ENCODE results near the gene HIF3A. TPM values are rescaled to one million over a fixed set of nuclear protein-coding genes. Genes with fewer than 3 reads are reported as not detected.
A peak's percentile ranks its signal among the peaks of the same experiment; 100 is the strongest.

The HIF3A gene
- total RNA-seq, 1 donor from 2014 or later = 87.7 TPM

DNA sequence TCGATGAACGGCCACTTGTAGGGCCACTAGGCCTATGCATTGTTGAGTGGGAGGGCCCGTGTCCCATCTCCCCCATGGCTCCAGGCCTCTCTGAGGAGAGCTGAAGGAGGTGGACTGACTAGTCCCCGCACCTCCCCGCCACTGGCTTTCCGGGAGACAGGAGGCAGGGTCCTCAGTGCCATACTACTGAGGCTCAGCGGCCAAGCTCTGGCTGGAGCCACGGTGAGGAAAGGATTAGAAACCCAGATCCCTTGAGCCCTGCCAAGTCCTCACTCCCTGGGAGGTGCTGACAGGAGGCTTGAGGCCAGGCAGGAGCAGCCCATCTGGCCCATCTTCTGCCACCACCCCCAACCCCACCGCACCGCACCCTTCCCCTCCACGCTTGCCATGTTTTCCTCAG is 87.6 kb downstream of the HIF3A start:
- no peak for TF ChIP-seq CTCF (IDR thresholded peaks at IDR 0.05; ENCODE audit: borderline replicate concordance)
- peaks cover 64% of the 10 kb centered on the region for H3K36me3 ChIP-seq

GRCh38 chr19:46385636-46386035 is 88.8 kb downstream of the HIF3A start:
- no peaks in the 10 kb centered on the region for H3K9me3 ChIP-seq (replicated peaks)
- no peak overlapping the region for H3K27ac ChIP-seq (replicated peaks)
- intact Hi-C loops (cut with micrococcal nuclease) = no loop called here
- H3K4me3 ChIP-seq = no peak overlapping the region
- no peak for TF ChIP-seq CTCF (IDR thresholded peaks at IDR 0.05; ENCODE audit: borderline replicate concordance)
- H3K4me1 ChIP-seq = peaks cover 29% of the 10 kb centered on the region
- no peak for DNase-seq
- peaks cover 76% of the 10 kb centered on the region for H3K36me3 ChIP-seq
- H3K27me3 ChIP-seq (ENCODE audit: low read depth) = no peaks in the 10 kb centered on the region

More for the DNA sequence above, 87.6 kb downstream of the HIF3A start:
- no peaks in the 10 kb centered on the region for H3K9me3 ChIP-seq (replicated peaks)
- H3K27ac ChIP-seq (replicated peaks) = peak overlapping the region; percentile 51
- intact Hi-C loops (cut with micrococcal nuclease) = no loop called here
- no peaks in the 10 kb centered on the region for H3K27me3 ChIP-seq (ENCODE audit: low read depth)
- peak; percentile 46 for DNase-seq
- no peak overlapping the region for H3K4me3 ChIP-seq
- H3K4me1 ChIP-seq = peaks cover 40% of the 10 kb centered on the region

- no peaks in the 10 kb centered on the region for H3K9me3 ChIP-seq (replicated peaks)
- no peaks in the 10 kb centered on the region for H3K27me3 ChIP-seq (ENCODE audit: low read depth)
- peaks cover 81% of the 10 kb centered on the region for H3K36me3 ChIP-seq
- H3K27ac ChIP-seq (replicated peaks) = no peak overlapping the region
- peaks cover 25% of the 10 kb centered on the region for H3K4me1 ChIP-seq
- no peak for TF ChIP-seq CTCF (IDR thresholded peaks at IDR 0.05; ENCODE audit: borderline replicate concordance)
- no peak overlapping the region for H3K4me3 ChIP-seq
- no peak for DNase-seq
- intact Hi-C loops (cut with micrococcal nuclease) = no loop called here
These were observed 89.3 kb downstream of the HIF3A start for GRCh38 chr19:46386151-46386550.

DNA sequence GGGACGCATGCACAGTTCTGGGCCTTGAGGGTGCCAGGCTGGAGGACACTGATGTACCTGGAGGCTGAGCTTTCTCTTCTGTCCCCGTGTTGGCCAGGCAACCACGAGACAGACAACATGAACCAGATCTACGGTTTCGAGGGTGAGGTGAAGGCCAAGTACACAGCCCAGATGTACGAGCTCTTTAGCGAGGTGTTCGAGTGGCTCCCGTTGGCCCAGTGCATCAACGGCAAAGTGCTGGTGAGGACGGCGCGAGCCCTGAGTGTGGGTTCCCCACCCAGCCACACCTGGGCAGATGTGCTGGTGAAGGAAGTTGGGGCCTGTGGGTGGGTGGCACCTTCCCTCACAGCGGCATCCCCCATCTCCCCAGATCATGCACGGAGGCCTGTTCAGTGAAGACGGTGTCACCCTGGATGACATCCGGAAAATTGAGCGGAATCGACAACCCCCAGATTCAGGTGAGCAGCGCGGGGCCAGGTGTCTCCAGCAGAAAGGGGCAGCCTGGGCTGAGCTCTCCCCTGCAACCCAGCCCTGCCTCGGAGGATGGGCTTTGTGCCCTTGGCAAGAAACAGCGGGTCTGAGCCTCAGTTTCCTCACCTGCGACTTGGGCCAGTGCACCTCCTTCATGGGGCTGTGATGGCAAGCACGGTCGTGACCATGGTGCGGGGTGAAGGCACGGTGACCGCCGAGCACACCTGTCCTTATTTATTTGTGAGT is 90.3 kb downstream of the HIF3A start:
- no peak overlapping the region for H3K4me3 ChIP-seq
- H3K4me1 ChIP-seq = peaks cover 25% of the 10 kb centered on the region
- H3K27me3 ChIP-seq (ENCODE audit: low read depth) = no peaks in the 10 kb centered on the region
- no peak for TF ChIP-seq CTCF (IDR thresholded peaks at IDR 0.05; ENCODE audit: borderline replicate concordance)
- H3K27ac ChIP-seq (replicated peaks) = no peak overlapping the region
- no peaks in the 10 kb centered on the region for H3K9me3 ChIP-seq (replicated peaks)
- no peak for DNase-seq
- H3K36me3 ChIP-seq = peaks cover 82% of the 10 kb centered on the region
- intact Hi-C loops (cut with micrococcal nuclease) = no loop called here

DNA sequence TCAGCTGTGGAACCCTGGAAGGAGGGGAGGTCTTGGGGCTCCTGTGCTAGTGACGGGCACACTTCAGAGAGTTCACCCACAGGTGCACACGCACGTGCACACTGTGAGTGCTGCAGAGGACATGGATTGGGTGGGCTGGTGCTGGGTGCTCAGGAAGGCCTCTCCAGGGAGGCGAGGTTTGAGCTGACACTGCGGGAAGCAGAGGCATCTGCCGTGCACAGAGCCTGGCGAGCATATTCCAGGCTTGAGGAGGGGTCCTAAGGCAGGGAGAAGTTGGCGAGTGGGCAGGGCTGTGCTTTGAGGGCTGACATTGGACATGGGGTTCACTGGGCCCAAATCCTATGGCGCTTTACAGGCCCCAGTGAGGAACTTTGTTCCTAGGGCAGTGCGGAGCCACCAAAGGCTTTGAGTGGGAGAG is 90.9 kb downstream of the HIF3A start:
- Histone ChIP-seq H3K9me3 (replicated peaks) (no peaks in the 10 kb centered on the region), H3K27ac (replicated peaks) (no peak overlapping the region), H3K27me3 (ENCODE audit: low read depth) (no peaks in the 10 kb centered on the region), H3K4me1 (peaks cover 25% of the 10 kb centered on the region), H3K4me3 (no peak overlapping the region), H3K36me3 (peaks cover 80% of the 10 kb centered on the region)
- TF ChIP-seq CTCF (IDR thresholded peaks at IDR 0.05; ENCODE audit: borderline replicate concordance) = no peak
- DNase-seq = no peak
- intact Hi-C loops (cut with micrococcal nuclease) = no loop called here

All from left ventricle myocardium inferior (tissue), 1 donor.